ENCODE measurements around the gene TTYH1.

- TF ChIP-seq FOXM1 (IDR thresholded peaks at IDR 0.05; ENCODE audit: borderline replicate concordance) (no peak), SP1 (IDR thresholded peaks at IDR 0.05) (no peak)
Observed at GRCh38 chr19:54403054-54403453, 12.2 kb upstream of the TTYH1 start.

Data from HEK293T (cell line).